PC-9 (cell line): ENCODE measurements around the gene CLEC18B. TPM values are rescaled to one million over a fixed set of nuclear protein-coding genes. Genes with fewer than 3 reads are reported as not detected.
"Not testable (repeated sequence)": the region's sequence is repeated elsewhere in the genome, so short reads cannot be mapped to it uniquely, and the experiment has no call there.

Source experiments
- BruUV-seq: library from RNA; stranded (reverse); fragments of 400-500 nt; replicated peaks from 2 replicates; lab custom pipeline; 2021; lab: Mats Ljungman, UMichigan
- CTCF ChIA-PET: fragments of 300-600 bp; sonication (Branson Sonifier 250); formaldehyde crosslinking; loops from one replicate; lab custom pipeline; 2022; ENCODE audit warnings: antibody characterized with exemption; lab: Charles Lee
- POLR2A ChIA-PET: fragments of 300-600 bp; sonication (Branson Sonifier 250); formaldehyde crosslinking; loops from one replicate; lab custom pipeline; 2022; ENCODE audit warnings: antibody characterized with exemption; ENCODE audit not compliant: unreplicated experiment; lab: Charles Lee
- DNase-seq, 2 experiments: peaks; one replicate each; pipeline versions ENCODE4 v3.0.0 to v3.0.0-alpha.2; 2015 to 2022; ENCODE audit warnings: mixed read lengths in 1 of 2
- H2AFZ ChIP-seq: fragments of 200-600 bp; sonication (generic); 2 replicates; pipeline ENCODE4 v1.8.1; 2017; ENCODE audit warnings: antibody characterized with exemption
- H3F3A ChIP-seq: fragments of 200-600 bp; sonication (generic); 2 replicates; pipeline ENCODE4 v1.8.1; 2017; ENCODE audit warnings: antibody characterized with exemption, mild to moderate bottlenecking, low read depth; ENCODE audit not compliant: insufficient read depth
- H3K27ac ChIP-seq: fragments of 200-600 bp; sonication (generic); 2 replicates; pipeline ENCODE4 v1.6.1; 2016; ENCODE audit warnings: mixed run types
- H3K27me3 ChIP-seq: fragments of 200-600 bp; sonication (generic); 2 replicates; pipeline ENCODE4 v1.6.1; 2016; ENCODE audit warnings: low read depth, mixed run types; ENCODE audit not compliant: insufficient read depth
- H3K36me3 ChIP-seq: fragments of 200-600 bp; sonication (generic); 2 replicates; pipeline ENCODE4 v1.6.1; 2016; ENCODE audit warnings: low read depth, mixed run types
- H3K4me1 ChIP-seq: fragments of 200-600 bp; sonication (generic); replicated peaks from 2 replicates; pipeline ENCODE4 v1.6.1; 2016; ENCODE audit warnings: mixed run types; ENCODE audit not compliant: insufficient read depth
- H3K4me2 ChIP-seq: fragments of 200-600 bp; sonication (generic); 2 replicates; pipeline ENCODE4 v1.6.1; 2017; ENCODE audit warnings: mixed run types
- H3K4me3 ChIP-seq: fragments of 200-600 bp; sonication (generic); 2 replicates; pipeline ENCODE4 v1.6.1; 2016; ENCODE audit warnings: mixed run types
- H3K79me2 ChIP-seq: fragments of 200-600 bp; sonication (generic); 2 replicates; pipeline ENCODE4 v1.6.1; 2017; ENCODE audit warnings: low read depth, mixed run types
- H3K9me2 ChIP-seq: fragments of 200-600 bp; sonication (generic); 2 replicates; pipeline ENCODE4 v1.8.1; 2017; ENCODE audit warnings: mild to moderate bottlenecking; ENCODE audit not compliant: insufficient read depth
- H3K9me3 ChIP-seq: fragments of 200-600 bp; sonication (generic); 2 replicates; pipeline ENCODE4 v1.8.1; 2016; ENCODE audit warnings: low read depth; ENCODE audit not compliant: insufficient read depth
- H4K20me1 ChIP-seq: fragments of 200-600 bp; sonication (generic); 2 replicates; pipeline ENCODE4 v1.8.1; 2017; ENCODE audit not compliant: insufficient read depth
- EZH2 ChIP-seq: fragments of 200-600 bp; sonication (generic); IDR thresholded peaks from 2 replicates; pipeline ENCODE4 v1.8.0; 2017; ENCODE audit warnings: antibody characterized with exemption, low read depth
- intact Hi-C: fragments of 100-400 bp; cut with micrococcal nuclease; formaldehyde crosslinking; loops from one replicate; pipeline ENCODE4 v1.10.0; 2022; ENCODE audit not compliant: unreplicated experiment
- total RNA-seq: library from RNA; stranded (reverse); gene quantifications from 2 replicates; pipeline ENCODE4 v1.2.3, GENCODE V29; 2021
- TF ChIP-seq, protein P1 (sequence below): fragments of 200-600 bp; sonication (generic); conservative IDR thresholded peaks from 2 replicates; pipeline ENCODE4 v1.6.1; 2017; ENCODE audit warnings: mixed run types, antibody characterized with exemption, mild to moderate bottlenecking, moderate library complexity

CLEC18B gene
- total RNA-seq, 1 experiment from 2014 or later, result 2.2 TPM

DNA sequence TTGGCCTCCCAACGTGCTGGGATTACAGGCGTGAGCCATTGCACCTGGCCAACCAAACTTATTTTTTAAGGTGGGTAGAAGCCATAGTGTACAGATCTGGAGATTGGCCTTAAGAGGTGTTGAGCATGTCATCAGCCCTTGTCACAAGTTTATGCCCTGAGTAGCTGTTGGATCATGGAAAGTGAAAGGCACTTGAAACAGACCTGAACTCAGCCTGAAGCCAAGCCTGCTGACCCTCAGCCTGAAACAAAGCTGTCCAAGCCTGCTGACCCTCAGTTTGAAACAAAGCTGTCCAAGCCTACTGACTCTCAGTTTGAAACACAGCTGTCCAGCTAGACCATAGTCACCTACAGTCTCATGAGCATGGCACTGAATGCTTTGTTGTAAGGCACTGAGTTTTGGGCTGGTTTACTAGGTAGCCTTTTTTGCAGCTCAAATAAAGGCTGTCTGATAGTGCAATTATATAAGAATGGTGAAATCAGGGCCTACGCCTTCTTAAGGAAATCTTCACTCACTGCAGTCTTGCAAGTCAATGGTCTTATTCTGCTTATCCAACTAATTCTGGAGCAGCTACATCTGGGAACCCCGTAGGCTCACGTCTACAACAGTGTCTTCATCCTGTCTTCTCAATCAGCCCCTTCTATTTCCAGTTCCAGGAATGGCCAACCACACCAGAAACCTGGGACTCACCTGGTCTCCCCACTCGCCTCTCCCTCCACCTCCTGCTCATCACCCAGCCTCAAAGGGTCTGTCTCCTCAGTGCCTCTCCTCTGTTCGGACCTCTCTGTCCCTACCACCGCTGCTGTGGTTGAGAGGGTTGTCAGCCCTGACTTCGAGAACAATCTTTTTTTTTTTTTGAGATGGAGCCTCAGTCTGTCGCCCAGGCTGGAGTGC lies 48.1 kb downstream of the CLEC18B start:
- intact Hi-C loops, result no loop called here
- H3K27ac ChIP-seq, result no peak overlapping the region
- H3K4me3 ChIP-seq, result no peak overlapping the region
- H3F3A ChIP-seq, result no peaks in the 10 kb centered on the region
- no peaks in the 10 kb centered on the region for H3K4me1 ChIP-seq
- no peaks in the 10 kb centered on the region for H3K9me2 ChIP-seq
- ChIA-PET POLR2A (interaction anchor here (0.6 kb wide), 1 partner anchor 1081 kb away, joined by 7 read pairs; no protein-coding TSS in a partner anchor), CTCF (no interaction called here)
- no peaks in the 10 kb centered on the region for H3K9me3 ChIP-seq
- no peak overlapping the region for H3K4me2 ChIP-seq
- peaks cover 19% of the 10 kb centered on the region for H3K27me3 ChIP-seq
- BruUV-seq, result no TSS peak
- TF ChIP-seq, protein P1, sequence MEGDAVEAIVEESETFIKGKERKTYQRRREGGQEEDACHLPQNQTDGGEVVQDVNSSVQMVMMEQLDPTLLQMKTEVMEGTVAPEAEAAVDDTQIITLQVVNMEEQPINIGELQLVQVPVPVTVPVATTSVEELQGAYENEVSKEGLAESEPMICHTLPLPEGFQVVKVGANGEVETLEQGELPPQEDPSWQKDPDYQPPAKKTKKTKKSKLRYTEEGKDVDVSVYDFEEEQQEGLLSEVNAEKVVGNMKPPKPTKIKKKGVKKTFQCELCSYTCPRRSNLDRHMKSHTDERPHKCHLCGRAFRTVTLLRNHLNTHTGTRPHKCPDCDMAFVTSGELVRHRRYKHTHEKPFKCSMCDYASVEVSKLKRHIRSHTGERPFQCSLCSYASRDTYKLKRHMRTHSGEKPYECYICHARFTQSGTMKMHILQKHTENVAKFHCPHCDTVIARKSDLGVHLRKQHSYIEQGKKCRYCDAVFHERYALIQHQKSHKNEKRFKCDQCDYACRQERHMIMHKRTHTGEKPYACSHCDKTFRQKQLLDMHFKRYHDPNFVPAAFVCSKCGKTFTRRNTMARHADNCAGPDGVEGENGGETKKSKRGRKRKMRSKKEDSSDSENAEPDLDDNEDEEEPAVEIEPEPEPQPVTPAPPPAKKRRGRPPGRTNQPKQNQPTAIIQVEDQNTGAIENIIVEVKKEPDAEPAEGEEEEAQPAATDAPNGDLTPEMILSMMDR, result no peak
- no peak for TF ChIP-seq EZH2
- no peak for DNase-seq
- no peaks in the 10 kb centered on the region for H3K36me3 ChIP-seq
- no peak overlapping the region for H2AFZ ChIP-seq
- H3K79me2 ChIP-seq, result no peaks in the 10 kb centered on the region
- no peaks in the 10 kb centered on the region for H4K20me1 ChIP-seq

DNA sequence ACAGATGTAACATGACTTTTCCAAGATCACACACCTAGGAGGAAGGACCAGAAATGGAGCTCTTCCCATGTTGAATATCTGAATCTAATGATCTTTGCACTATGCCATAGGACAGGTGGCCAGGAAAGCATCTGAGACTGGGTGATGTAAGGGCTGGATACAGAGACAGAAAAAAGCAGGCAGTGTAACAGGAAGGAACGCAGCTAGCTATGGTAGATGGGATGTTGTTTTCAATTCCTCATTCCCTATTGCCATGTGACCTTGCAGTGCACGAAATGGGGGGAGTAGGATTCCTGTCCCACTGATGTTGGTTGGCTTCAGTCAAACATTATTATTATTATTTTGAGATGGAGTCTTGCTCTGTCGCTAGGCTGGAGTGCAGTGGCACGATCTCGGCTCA lies 48.9 kb downstream of the CLEC18B start:
- Histone ChIP-seq H3K9me2 (no peaks in the 10 kb centered on the region), H3K27ac (no peak overlapping the region), H3F3A (no peaks in the 10 kb centered on the region), H3K27me3 (peaks cover 19% of the 10 kb centered on the region), H3K9me3 (no peaks in the 10 kb centered on the region), H2AFZ (no peak overlapping the region), H3K79me2 (peaks cover 5% of the 10 kb centered on the region), H3K4me3 (no peak overlapping the region), H4K20me1 (no peaks in the 10 kb centered on the region), H3K36me3 (no peaks in the 10 kb centered on the region), H3K4me1 (no peaks in the 10 kb centered on the region), H3K4me2 (no peak overlapping the region)
- ChIA-PET CTCF (interaction anchor here (0.6 kb wide), 1 partner anchor 13 kb away, joined by 6 read pairs; no protein-coding TSS in a partner anchor), POLR2A (interaction anchor here (0.5 to 0.9 kb wide), 3 partner anchors 101 to 265 kb away, joined by 3 to 4 read pairs (median 3); no protein-coding TSS in a partner anchor)
- DNase-seq, result no peak
- BruUV-seq, result no TSS peak
- intact Hi-C loops, result no loop called here
- TF ChIP-seq, protein P1, result no peak
- no peak for TF ChIP-seq EZH2

DNA sequence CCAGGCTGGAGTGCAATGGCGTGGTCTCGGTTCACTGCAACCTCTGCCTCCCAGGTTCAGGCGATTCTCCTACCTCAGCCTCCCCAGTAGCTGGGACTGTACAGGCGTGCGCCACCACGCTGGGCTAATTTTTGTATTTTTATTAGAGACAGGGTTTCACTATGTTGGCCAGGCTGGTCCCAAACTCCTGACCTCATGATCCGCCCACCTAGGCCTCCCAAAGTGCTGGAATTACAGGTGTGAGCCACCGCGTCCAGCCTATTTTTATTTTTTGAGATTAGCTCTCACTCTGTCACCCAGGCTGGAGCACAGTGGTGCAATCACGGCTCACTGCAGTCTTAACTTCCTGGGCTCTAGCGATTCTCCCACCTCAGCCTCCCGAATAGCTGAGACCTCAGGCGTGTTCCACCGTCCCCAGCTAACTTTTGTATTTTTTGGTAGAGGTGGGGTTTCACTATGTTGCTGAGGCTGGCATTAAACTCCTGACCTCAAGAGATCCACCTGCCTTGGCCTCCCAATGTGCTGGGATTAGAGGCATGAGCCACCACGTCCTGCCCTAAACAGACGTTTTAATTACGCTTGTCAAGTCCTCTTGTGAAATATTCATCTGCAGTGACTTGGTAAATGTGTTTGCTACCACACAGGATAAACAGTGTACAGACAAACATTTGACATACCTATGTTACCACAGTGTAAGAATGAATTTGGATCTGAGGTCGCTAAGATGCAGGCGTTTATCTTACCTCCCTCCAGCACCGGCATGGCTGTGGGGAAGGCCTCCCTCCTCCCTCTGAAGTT lies 50.7 kb downstream of the CLEC18B start:
- H3K36me3 ChIP-seq, H4K20me1 ChIP-seq, H3K4me1 ChIP-seq, H3K27ac ChIP-seq, H3F3A ChIP-seq, intact Hi-C loops, CTCF ChIA-PET, H2AFZ ChIP-seq, DNase-seq, BruUV-seq, H3K4me2 ChIP-seq, H3K4me3 ChIP-seq, H3K9me2 ChIP-seq, POLR2A ChIA-PET, H3K9me3 ChIP-seq: not testable (repeated sequence)
- peaks cover 19% of the 10 kb centered on the region for H3K27me3 ChIP-seq
- peaks cover 24% of the 10 kb centered on the region for H3K79me2 ChIP-seq

DNA sequence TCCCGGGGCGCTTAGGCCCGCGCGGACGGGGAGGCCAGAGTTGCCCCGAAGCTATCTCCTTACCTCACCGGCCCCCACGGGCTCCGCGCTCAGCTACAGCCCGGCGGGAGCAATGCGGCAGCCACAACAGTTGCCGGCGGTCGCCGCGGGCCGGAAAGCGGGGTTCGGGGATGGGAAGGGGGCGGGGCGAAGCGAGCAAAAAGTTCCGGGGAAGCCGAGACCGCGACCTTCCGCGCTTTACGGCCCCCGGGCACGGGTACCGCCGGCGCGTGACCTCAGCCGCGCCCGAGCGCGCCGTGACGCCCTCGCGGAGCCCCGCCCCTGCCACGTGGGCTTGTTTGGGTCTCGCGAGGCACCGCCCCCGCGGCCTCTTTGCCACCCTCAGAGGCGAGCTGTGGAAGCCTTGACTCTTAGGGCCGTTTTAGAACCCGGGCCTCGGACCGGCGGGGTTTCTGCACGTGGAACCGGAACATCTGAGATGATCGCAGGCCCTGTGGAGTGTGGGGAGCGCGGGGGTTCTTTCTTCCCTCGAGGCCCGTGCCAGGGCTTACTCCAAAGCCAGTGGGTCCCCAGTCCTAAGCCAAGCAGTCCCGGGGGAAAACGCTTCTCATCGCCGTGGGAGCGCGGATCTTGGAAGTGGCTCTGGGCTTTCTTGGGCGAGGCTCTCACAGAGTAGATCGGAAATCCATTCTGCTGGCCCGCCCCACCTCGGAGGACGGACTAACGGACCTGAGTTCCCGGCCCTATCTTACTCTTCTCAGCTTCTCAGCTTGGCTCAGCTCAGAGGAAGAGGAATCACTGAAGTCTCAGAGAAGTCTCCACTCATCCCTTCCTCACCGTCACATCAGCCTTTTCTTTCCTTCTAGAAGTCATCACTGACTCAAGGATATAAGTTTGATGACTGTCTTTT lies 53.0 kb downstream of the CLEC18B start:
- H3K9me2 ChIP-seq, H3K27me3 ChIP-seq, H3K4me1 ChIP-seq, H3F3A ChIP-seq, H3K36me3 ChIP-seq, H3K9me3 ChIP-seq: not testable (repeated sequence)
- ChIA-PET POLR2A (interaction anchor here (0.7 kb wide), 2 partner anchors 94 to 261 kb away, joined by 4 to 8 read pairs; no protein-coding TSS in a partner anchor), CTCF (interaction anchor here (0.7 kb wide), 1 partner anchor 63 kb away, joined by 6 read pairs; no protein-coding TSS in a partner anchor)
- intact Hi-C loops, result loop anchor here (2.0 to 10.0 kb wide), 2 partner anchors 71 to 237 kb away; partner anchors contain the start of genes GLG1 and PSMD7
- H4K20me1 ChIP-seq, result peaks cover 13% of the 10 kb centered on the region
- BruUV-seq, result TSS peak; percentile 98
- H2AFZ ChIP-seq, result peak overlapping the region; percentile 83
- peak; percentile 81 to 100 for DNase-seq
- peak overlapping the region; percentile 82 for H3K4me2 ChIP-seq
- peaks cover 37% of the 10 kb centered on the region for H3K79me2 ChIP-seq
- peak overlapping the region; percentile 72 for H3K4me3 ChIP-seq
- peak overlapping the region; percentile 22; the same call in 1 of the 2 replicates for H3K27ac ChIP-seq
